Stimulated activated CD8-positive, alpha-beta memory T cell treated with anti-CD3 and anti-CD28 coated beads, Interleukin-4, amount 100 ng/mL, for 48 hours (primary cell): ENCODE data around the gene C17orf113.
A peak's percentile ranks its signal among the peaks of the same experiment; 100 is the strongest.

Source experiments
- DNase-seq: peaks from one replicate; pipeline ENCODE4 v3.0.0-alpha.2; 2020

C17orf113 gene

GRCh38 chr17:42050393-42051012 lies at the start of gene C17orf113:
Gene C17orf113, minus strand, starts transcription at chr17:42050601. Its CDS starts 7,225 bp downstream, at chr17:42043376.
- peak; percentile 63 for DNase-seq

DNA sequence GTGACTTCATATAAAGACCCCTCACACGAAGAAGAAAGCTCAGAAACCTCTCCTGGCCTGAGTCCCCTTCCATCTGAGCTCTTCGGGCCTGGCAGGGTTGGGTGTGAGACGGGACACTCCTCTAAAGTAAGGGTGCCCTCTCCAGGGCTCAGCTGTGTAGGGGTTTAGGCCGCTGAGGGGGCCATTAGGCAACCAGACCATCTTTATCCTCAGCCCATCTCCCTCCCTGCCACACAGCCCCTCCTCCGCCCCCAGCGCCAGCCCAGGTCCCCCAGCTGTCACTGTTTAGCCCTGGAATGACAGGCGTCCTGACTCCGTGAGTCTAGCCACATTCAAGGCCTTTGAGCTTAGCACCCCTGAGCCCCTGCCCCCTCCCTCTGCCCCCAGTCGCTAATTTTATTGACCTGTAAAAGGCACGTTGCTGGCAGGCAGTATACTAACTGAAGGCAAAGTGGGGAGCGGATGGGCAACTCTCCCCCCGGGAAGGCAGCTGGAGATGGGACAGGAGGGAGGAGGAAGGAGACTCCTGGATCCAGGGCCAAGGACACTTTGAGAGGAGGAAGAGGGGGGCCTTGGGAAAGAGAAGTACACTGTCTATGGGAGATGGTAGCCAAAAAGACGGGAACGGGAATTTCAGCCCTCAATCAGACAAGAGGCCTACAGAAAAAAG lies 48.5 kb upstream of the C17orf113 start:
- DNase-seq = no peak

GRCh38 chr17:42097691-42098631 lies 47.6 kb upstream of the C17orf113 start, which contains the start of gene ZNF385C:
Gene ZNF385C, minus strand, starts transcription at chr17:42098473. Its CDS starts 35,417 bp downstream, at chr17:42063056.
- peak; percentile 60 for DNase-seq

DNA sequence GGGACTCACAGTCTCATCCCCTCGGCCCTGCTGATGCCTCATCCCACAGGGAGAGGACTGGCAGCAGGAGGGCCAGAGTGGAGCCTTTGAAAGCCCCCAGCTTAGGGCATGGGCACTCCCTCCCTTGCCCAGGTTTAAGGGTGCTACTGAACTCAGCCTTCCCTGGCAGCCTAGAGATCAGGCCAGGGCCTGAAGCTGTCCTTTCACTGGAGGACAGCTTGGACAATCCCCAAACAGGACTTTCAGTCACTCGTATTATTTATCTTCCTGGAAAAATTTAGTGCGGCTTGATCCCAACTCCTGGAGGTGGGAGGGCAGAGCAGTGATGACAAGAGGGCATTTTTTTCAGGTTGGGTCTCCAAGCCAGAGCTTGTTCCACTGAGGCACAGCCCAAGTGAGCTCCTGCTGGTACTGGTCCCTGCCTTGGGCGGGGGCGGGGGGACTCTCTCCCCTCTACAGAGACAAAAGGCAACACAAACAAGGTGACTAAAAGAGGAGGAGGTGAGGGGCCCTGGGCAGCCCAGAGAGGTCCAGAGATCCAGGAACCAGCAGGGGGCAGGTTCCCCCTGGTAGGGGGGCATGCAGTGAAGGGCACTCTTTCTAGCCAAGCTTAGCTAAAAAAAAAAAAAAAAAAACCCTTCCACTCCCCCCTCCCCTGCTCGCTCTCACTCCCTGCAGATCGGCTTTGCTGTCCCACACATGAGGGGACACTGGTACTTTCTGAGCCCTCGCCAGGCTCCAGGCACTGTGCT lies 46.1 kb upstream of the C17orf113 start:
- DNase-seq = no peak

GRCh38 chr17:42094375-42095069 lies 44.1 kb upstream of the C17orf113 start:
- DNase-seq = no peak

GRCh38 chr17:42092939-42093338 lies 42.5 kb upstream of the C17orf113 start:
- DNase-seq = no peak

DNA sequence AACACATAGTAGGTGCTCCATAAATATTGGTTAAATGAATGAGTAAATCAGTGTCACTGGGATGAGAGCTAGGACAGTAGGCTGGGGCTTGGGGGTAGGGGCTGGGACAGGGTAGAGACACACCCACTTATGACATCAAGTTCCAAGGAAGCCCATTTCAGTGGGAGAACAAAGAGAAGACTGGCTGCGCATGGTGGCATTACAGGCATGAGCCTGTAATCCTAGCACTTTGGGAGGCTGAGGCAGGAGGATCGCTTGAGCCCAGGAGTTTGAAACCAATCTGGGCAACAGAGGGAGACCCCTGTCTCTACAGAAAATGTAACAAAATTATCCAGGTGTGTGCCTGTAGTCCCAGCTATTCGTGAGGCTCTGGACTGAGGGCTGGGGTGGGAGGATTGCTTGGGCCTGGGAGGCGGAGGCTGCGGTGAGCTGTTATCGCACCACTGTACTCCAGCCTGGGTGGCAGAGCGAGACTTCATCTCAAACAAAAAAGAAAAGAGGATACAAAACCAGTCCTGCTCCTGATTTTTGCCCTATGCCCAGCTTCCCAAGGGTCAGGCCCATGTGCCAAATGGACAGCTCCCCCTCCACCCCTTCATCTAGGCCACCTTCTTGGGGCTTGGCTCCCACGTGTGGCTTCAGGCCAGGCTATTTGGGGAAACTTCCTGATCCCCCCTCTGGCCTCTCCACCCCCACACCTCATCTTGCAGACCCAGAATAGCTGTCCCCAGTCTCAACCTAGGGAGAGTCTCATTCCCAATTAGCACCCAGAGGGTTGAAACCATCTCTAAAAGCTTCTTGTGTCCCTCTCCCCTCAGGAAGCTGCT lies 40.8 kb upstream of the C17orf113 start:
- DNase-seq = no peak

GRCh38 chr17:42088736-42089135 lies 38.3 kb upstream of the C17orf113 start:
- no peak for DNase-seq

- DNase-seq = no peak
Observed at GRCh38 chr17:42087736-42088705, 37.6 kb upstream of the C17orf113 start.

DNA sequence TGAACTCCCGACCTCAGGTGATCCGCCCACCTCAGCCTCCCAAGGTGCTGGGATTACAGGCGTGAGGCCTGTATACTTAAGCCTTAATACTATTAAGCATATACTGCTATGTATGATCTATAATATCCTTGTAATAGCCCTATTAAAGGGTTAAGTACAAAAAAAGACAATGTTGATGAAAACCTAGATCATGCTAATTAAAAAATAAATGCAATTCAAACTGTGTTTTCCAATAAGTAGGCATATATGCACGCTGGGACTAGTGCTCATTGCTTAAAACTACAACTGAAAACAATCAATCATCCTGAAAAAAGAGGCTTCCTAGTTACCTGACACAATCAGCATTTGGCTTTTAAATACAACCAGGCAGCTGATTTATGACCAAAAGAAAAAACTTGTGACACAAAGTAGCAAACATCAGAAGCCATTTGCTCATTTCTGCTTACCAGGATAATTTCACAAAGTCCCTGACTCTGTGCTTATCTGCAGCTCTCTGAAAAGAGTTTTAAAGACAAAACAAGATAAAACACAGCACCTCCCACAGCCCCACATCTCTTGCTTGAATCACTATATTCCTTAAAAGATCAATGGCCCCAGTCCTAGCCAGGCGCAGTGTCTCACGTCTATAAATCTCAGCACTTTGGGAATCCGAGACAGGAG lies 36.8 kb upstream of the C17orf113 start:
- DNase-seq = no peak

DNA sequence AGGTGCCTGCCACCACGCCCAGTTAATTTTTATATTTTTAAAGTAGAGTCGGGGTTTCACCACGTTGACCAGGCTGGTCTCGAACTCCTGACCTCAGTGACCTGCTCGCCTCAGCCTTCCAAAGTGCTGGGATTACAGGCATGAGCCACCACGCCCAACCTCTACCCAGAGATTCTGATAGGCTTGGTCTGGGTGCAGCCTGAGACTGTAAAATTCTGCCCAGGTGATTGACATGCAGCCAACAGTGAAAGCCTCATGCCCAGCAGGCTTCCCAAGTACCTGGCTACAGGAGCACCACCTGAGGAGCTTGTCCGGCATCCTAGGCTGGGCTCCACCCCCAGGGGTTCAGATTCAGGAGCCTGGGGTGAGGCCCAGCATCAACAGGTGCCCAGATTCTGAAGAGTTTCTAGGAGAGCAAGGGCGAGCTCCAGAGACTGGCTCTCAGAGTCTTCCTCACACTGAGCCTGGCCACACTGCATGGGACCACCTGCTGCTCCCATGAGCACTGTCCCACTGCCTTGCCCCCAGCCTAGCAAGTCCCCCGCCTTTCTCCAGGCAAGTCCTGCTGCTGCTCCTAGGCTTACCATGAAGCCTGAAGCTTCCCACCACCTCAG lies 31.2 kb upstream of the C17orf113 start:
- no peak for DNase-seq

- no peak for DNase-seq
Observed at GRCh38 chr17:42079541-42079940, 29.1 kb upstream of the C17orf113 start.

- DNase-seq = no peak
Observed at GRCh38 chr17:42078396-42079043, 28.1 kb upstream of the C17orf113 start.

DNA sequence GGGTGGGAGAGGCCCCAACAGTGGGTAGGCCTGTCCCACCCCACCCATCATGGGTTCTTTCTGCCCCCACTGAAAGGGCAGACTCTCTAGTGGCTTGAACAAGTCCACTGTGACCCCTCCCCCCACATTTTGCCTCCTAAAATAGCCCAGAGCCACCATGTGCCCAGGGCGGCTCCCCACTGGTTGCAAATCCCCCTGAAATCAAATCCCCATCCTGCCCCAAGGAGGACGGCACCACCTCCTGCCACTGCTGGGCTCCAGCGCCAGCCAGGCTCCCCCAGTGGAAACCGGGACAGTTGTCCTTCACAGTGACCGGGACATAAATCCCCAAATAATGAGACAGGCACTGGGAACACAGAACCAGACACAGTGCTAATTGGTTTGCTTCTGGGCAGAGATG lies 27.4 kb upstream of the C17orf113 start:
- DNase-seq = no peak

DNA sequence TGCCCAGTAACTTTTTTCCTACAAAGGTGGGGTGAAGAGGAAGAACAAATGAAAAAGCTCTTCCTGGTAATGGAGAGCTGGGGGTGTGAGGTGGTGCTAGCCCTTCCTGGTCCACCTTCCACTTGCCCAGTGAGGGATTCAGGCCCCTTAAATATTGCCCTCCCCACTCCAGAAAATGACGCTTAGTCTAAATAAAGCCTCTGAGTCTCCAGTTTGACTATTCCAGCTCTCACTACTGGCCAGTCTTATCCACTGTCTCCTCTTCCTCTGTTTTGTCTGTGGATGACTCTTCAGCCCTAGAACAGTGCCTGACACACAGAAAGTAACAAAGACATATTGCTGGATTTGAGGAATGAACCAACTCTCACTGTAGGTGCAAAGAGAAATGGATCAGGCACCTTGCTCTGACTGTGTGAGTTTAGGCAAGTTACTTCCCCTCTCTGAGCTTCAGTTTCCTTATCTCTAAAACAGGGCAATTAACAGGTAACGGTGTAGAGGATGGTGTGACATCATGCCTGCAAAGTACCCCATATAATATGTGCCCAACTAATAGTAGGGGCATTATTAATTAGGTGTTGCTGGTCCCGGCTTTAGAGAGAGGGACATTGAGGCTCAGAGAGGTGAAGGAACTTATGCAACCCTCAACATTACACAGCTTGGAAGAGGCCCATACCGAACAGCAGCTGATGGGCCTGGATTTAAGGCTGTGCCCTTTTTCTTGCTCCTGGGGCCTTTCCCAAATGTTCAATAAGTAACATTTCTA lies 26.6 kb upstream of the C17orf113 start:
- no peak for DNase-seq

DNA sequence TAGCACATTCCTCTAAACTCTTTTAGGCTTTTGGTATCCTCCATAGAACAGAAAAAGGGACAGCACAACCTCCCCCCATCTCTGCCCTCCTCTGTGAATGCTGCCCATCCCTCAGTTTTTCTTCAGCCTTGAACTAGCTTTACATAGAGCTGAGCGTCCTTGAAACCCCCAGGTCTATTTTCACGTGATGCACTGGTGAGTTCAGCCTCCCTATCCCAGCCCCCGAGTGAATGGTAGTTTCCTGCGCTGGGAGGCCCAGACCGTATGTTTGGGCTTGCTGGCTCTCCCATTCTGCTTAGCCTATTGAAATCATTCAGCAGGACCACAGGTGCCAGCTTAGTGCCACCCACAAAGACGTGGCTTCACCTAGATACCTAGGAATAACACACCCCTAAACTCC lies 25.4 kb upstream of the C17orf113 start:
- DNase-seq = no peak
